Activated T-cell treated with anti-CD3 and anti-CD28 coated beads, Interleukin-2, amount 50 U/mL, for 1 hour (primary cell): Measurements from ENCODE around the gene CCDC88B.
"Not testable (repeated sequence)": the region's sequence is repeated elsewhere in the genome, so short reads cannot be mapped to it uniquely, and the experiment has no call there.

Source experiments
- DNase-seq: peaks from one replicate; pipeline ENCODE4 v3.0.0-alpha.2; 2020

Gene CCDC88B

DNA sequence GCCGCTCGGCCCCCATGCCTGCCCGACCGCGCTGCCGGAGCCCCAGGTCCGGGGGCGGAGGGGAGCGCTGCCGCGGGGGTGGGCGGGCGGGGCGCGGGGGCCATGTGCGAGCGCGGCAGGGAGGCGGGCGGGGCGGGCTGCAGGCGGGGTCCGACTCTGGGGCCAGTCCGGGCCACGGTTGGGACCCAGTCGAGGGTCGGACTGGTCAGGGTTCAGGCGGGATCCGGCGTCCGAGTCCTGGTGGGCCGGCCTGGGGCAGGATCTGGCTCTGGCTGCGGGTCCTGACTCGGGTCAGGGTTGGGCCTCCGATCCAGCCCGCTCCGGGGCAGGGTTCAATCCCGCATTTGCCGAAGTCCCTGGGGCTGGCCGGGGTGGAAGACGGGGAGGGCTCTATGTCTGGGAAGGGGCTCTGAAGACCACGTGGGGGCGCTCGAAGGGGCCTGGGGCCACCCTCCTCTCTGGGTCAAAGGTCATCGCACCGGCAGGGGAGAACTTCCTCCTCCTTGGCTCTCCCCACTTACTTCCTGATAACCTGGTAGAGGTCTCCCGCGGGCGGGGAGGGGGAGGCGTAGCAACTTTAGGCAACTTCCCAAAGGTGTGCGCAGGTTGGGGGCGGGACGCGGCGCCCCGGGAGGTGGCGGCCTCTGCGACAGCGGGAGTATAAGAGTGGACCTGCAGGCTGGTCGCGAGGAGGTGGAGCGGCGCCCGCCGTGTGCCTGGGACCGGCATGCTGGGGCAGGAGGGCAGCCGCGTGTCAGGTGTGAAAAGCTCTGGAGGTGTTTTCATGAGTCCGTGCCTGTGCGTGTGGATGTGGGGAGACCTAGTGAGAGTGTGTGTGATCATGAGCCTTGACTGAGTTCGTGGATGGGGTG, 34.1 kb upstream of the CCDC88B start:
- DNase-seq = peak; percentile 72

DNA sequence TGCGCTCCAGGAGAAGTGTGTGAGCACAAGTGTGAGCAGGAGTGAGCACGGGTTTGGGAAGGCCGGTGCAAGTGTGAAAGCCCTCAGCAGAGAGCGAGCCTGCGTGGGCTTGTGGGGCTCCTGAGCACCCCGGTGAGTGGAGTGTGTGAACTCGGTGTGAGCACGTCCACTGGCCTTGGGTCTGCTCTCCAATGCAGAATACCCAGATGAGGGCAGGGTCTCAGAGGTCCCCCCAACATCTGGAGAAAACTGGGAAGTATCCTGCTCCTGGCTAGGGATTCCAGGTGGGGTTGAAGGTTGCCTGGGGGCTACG, 33.5 kb upstream of the CCDC88B start:
- DNase-seq = no peak

DNA sequence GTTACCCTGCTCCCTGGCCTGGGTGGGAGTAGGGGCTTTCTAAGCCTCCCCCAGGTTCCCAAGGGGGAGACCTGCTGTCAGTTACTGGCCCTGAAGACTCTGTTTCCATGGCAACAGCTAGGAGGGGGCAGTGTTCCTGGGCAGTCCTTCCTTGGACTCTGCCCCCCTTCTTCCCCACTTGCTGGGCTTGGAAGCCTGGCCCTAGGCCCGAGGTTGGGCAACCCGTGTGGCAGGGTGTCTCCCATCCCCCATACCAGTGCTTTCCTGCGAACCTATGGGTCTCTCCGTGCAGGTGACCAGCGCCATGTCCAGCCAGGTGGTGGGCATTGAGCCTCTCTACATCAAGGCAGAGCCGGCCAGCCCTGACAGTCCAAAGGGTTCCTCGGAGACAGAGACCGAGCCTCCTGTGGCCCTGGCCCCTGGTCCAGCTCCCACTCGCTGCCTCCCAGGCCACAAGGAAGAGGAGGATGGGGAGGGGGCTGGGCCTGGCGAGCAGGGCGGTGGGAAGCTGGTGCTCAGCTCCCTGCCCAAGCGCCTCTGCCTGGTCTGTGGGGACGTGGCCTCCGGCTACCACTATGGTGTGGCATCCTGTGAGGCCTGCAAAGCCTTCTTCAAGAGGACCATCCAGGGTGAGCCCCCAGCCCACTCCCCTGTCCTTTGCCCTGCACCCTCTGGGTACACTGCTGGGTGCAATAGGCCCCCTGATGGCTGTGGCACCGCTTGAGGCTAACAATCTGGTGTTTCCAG, 33.0 kb upstream of the CCDC88B start:
- no peak for DNase-seq

- DNase-seq = not testable (repeated sequence)
Observed at GRCh38 chr11:64307795-64308194, 32.2 kb upstream of the CCDC88B start.

DNA sequence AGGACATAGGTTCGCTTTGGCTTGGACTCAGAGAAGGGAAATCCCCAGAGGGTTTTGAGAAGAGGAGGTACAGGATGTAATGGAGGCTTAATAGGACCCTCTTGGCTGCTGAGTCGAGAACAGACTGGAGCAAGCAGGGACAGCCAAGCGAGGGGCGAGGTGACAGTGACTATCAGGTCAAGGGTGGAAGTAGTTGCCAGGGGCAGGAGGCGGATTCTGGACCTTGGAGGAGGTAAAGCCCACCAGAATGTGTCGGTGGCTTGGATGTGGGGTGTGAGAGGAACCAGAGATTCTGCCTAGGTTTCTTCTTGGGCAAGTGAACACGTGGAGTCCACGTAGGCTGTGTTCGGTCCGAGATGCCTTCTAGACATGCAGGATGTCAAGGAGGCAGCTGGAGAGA, 27.1 kb upstream of the CCDC88B start:
- DNase-seq = no peak

DNA sequence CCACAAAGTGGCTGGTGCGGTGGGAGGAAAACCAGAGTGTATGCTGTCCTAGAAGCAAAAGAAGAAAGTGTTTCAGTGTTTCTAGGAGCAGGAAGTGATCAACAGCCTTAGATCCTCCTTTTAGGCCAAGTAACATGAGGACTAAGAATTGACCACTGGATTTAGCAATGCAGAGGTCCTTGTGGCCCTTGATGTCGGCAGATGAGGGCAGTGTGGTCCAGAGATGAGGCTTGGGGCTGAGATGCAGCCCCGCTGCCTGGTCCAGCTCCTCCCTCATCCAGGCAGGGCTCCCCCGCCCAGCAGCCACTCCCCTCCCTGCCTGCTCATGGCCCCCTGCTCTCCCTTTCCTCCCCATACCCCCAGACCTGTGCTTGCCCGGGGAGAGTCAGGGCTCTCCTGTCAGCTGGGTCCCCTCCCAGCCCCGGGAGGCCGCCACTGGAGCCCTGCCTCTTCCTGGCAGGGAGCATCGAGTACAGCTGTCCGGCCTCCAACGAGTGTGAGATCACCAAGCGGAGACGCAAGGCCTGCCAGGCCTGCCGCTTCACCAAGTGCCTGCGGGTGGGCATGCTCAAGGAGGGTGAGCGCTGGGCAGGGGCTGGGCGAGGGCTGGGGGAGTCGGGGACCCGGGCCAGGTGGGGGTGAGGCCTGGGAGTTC, 26.4 kb upstream of the CCDC88B start:
- no peak for DNase-seq

GRCh38 chr11:64314146-64314804, 25.7 kb upstream of the CCDC88B start:
- DNase-seq = no peak

- DNase-seq = no peak
Observed at GRCh38 chr11:64314805-64315561, 25.0 kb upstream of the CCDC88B start.

DNA sequence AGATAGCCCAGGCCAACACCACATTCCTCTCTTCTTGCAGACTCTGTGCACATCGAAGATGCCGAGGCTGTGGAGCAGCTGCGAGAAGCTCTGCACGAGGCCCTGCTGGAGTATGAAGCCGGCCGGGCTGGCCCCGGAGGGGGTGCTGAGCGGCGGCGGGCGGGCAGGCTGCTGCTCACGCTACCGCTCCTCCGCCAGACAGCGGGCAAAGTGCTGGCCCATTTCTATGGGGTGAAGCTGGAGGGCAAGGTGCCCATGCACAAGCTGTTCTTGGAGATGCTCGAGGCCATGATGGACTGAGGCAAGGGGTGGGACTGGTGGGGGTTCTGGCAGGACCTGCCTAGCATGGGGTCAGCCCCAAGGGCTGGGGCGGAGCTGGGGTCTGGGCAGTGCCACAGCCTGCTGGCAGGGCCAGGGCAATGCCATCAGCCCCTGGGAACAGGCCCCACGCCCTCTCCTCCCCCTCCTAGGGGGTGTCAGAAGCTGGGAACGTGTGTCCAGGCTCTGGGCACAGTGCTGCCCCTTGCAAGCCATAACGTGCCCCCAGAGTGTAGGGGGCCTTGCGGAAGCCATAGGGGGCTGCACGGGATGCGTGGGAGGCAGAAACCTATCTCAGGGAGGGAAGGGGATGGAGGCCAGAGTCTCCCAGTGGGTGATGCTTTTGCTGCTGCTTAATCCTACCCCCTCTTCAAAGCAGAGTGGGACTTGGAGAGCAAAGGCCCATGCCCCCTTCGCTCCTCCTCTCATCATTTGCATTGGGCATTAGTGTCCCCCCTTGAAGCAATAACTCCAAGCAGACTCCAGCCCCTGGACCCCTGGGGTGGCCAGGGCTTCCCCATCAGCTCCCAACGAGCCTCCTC, 24.1 kb upstream of the CCDC88B start:
- not testable (repeated sequence) for DNase-seq

GRCh38 chr11:64316672-64317324, 23.2 kb upstream of the CCDC88B start:
- no peak for DNase-seq

DNA sequence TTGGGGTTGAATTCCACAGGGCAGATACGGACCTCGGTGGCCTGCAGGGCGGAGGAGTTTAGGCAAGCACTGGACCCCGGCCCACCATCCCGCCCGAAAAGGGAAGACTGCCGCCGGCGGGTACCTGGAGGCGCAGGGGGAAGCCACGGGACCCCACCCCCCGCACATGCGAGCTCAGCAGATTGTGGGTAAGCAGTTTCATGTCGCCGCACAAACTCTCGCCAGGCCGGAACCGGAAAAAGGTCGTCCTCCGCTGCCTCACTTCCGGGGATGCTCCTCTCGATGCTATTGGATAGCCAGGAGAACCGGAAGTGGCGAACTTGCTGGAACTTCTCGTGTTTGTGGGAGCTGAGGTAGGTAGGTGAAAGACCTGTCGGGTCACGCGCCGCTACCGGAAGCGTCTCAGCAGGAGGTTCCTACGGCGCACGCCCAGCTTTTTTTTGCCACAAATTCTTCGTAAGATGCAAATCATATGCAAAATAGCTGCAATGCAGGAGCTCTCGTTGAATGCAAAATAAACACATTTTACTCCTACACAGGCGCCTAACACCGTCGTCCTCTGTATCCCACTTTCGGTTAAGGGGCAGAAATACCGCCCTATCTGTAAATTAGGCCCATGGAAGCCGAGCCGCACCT, 22.6 kb upstream of the CCDC88B start, which contains the start of gene TRMT112:
TSS of gene TRMT112 (minus strand) at position 235 of the 636 bp plus-strand sequence. CDS start at position 202, 33 bp downstream.
- DNase-seq = peak; percentile 87

DNA sequence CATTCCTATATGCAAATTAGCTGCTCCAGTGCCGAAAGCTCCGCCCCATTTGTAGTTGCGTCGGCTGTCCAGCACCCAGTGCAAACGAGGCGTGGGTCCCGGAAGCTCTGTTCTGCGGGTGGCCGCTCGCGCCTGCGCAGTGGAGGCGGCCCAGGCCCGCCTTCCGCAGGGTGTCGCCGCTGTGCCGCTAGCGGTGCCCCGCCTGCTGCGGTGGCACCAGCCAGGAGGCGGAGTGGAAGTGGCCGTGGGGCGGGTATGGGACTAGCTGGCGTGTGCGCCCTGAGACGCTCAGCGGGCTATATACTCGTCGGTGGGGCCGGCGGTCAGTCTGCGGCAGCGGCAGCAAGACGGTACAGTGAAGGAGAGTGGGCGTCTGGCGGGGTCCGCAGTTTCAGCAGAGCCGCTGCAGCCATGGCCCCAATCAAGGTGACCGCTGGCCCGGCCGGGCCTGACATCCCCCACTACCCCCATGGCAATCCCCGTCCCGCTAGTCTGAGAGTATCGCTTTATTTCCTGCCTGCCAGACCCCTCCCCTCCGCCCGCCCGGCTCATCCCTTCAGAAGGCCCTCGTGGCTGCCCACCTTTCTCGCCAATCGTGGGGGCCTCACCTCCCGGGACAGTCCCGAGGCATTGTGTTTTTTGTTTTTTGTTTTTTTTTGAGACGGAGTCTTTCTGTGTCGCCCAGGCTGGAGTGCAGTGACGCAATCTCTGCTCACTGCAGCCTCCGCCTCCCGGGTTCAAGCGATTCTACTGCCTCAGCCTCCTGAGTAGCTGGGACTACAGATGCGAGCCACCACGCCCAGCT, 21.8 kb upstream of the CCDC88B start, which contains the start of gene PRDX5:
TSS of gene PRDX5 (plus strand) at position 161 of the 805 bp plus-strand sequence. CDS start at position 256, 95 bp downstream.
- peak; percentile 94 for DNase-seq

GRCh38 chr11:64318766-64319761, 20.9 kb upstream of the CCDC88B start:
- no peak for DNase-seq

DNA sequence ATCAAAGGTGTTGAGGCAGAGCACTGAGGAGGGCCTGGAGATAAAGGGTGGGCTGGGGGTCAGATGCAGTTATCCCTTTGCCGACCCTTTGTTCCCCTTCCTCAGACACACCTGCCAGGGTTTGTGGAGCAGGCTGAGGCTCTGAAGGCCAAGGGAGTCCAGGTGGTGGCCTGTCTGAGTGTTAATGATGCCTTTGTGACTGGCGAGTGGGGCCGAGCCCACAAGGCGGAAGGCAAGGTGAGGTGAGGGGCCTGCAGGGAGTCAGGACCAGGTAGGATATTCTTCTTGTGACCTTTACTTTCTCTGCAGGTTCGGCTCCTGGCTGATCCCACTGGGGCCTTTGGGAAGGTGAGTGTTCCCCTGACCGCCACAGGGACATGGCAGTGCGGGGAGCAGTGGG, 19.4 kb upstream of the CCDC88B start:
- no peak for DNase-seq

DNA sequence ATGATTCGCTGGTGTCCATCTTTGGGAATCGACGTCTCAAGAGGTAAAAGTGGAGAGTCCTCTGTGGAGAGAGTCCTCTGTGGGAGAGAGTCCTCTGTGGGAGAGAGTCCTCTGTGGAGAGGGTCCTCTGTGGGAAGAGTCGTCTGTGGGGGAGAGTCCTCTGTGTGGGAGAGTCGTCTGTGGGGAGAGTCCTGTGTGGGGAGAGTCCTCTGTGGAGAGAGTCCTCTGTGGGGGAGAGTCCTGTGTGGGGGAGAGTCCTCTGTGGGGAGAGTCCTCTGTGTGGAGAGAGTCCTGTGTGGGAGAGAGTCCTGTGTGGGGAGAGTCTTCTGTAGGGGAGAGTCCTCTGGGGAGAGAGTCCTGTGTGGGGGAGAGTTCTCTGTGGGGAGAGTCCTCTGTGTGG, 19.0 kb upstream of the CCDC88B start:
- DNase-seq = no peak

- DNase-seq = no peak
Observed at GRCh38 chr11:64321533-64321932, 18.5 kb upstream of the CCDC88B start.

DNA sequence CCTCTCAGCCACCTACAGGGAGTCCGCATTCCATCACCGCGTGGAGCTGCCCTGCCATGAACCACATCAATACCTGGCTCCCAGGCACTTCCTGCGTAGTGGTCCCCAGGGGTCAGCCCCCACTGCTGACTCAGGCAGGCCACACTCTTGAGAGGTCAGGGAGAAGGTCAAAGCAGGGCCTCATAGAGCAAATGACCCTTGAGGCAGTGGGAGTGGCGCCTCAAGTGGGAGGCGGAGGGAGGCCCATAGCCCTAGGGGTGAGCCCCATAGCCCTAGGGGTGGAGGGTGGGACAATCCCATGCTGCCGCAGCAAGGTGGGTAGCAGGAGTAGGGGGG, 17.1 kb upstream of the CCDC88B start:
- no peak for DNase-seq

- DNase-seq = no peak
Observed at GRCh38 chr11:64323373-64323772, 16.6 kb upstream of the CCDC88B start.
